Astrocyte of the cerebellum (primary cell): ENCODE measurements around the gene A2M.

Experiments
- DNase-seq: peaks from one replicate; pipeline ENCODE4 v3.0.0-alpha.2; 2011; ENCODE audit warnings: low read depth
- H3K4me3 ChIP-seq: 2 replicates; pipeline ENCODE4 v1.5.1; 2011; ENCODE audit warnings: mild to moderate bottlenecking, low read depth, low read length, moderate library complexity
- CTCF ChIP-seq: IDR thresholded peaks from 2 replicates; pipeline ENCODE4 v1.5.1; 2012; ENCODE audit warnings: low read length, low read depth, moderate library complexity, mild to moderate bottlenecking; ENCODE audit errors: missing control alignments
- in situ Hi-C: cut with HindIII; loops from 2 replicates; pipeline ENCODE4 v1.10.0; 2017; ENCODE audit warnings: low sequenced_read_pairs

A2M gene

GRCh38 chr12:9123781-9124382 lies 8.2 kb upstream of the A2M start:
- no peak for DNase-seq
- no peak for TF ChIP-seq CTCF
- in situ Hi-C loops, result no loop called here
- H3K4me3 ChIP-seq, result no peak overlapping the region

- in situ Hi-C loops, result no loop called here
- TF ChIP-seq CTCF, result no peak
- H3K4me3 ChIP-seq, result no peak overlapping the region
- DNase-seq, result no peak
Measured at GRCh38 chr12:9122091-9122609, 6.4 kb upstream of the A2M start.

GRCh38 chr12:9120487-9121184 lies 4.9 kb upstream of the A2M start:
- in situ Hi-C loops, result no loop called here
- no peak overlapping the region for H3K4me3 ChIP-seq
- TF ChIP-seq CTCF, result no peak
- DNase-seq, result no peak

- no peak overlapping the region for H3K4me3 ChIP-seq
- no peak for TF ChIP-seq CTCF
- DNase-seq, result no peak
- in situ Hi-C loops, result no loop called here
Measured at GRCh38 chr12:9118158-9118557, 2.4 kb upstream of the A2M start.

- no peak overlapping the region for H3K4me3 ChIP-seq
- in situ Hi-C loops, result no loop called here
- DNase-seq, result no peak
- TF ChIP-seq CTCF, result no peak
Measured at GRCh38 chr12:9114946-9115345, 773 bp downstream of the A2M start.

GRCh38 chr12:9113987-9114309 lies 1.8 kb downstream of the A2M start:
- H3K4me3 ChIP-seq, result no peak overlapping the region
- no peak for DNase-seq
- no peak for TF ChIP-seq CTCF
- in situ Hi-C loops, result no loop called here
